ENCODE data around the gene STOML3.

DNA sequence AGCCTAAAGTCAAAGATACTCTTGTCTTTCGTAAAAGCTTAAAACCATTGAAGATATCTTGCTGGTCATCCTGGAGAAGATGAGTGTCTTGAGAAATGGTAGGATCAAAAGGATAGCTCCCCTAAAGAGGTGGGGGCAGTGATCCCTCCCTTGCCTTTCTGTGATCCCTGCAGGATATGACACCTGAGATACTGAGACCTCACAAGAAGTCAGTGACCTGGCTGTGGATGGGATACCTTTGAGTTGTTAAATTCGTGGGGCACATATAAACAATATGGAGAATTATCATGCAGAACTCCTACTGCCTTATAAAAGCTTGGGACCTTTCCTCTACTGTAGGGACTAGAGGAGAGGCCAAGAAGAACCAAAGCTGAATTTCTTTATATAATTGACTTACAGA lies 21.4 kb downstream of the STOML3 start:
- TF ChIP-seq, protein P1, sequence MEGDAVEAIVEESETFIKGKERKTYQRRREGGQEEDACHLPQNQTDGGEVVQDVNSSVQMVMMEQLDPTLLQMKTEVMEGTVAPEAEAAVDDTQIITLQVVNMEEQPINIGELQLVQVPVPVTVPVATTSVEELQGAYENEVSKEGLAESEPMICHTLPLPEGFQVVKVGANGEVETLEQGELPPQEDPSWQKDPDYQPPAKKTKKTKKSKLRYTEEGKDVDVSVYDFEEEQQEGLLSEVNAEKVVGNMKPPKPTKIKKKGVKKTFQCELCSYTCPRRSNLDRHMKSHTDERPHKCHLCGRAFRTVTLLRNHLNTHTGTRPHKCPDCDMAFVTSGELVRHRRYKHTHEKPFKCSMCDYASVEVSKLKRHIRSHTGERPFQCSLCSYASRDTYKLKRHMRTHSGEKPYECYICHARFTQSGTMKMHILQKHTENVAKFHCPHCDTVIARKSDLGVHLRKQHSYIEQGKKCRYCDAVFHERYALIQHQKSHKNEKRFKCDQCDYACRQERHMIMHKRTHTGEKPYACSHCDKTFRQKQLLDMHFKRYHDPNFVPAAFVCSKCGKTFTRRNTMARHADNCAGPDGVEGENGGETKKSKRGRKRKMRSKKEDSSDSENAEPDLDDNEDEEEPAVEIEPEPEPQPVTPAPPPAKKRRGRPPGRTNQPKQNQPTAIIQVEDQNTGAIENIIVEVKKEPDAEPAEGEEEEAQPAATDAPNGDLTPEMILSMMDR (IDR thresholded peaks at IDR 0.05), result no peak
- TF ChIP-seq POLR2A (IDR thresholded peaks at IDR 0.05), result no peak

All from body of pancreas (tissue), 4 donors.